Astrocyte (in vitro differentiated cells and primary cell): ENCODE data around the gene PDE9A. TPM values are rescaled to one million over a fixed set of nuclear protein-coding genes. Genes with fewer than 3 reads are reported as not detected.

Experiments
- DNase-seq: peaks from one replicate; pipeline ENCODE4 v3.0.0-alpha.2; 2010; ENCODE audit warnings: low read depth
- FAIRE-seq: peaks from 2 replicates; lab custom pipeline; 2011; peaks lifted over from hg19 to GRCh38; lab: Jason Lieb, UNC
- H2AFZ ChIP-seq: 2 replicates; pipeline ENCODE4 v1.6.0; 2012; ENCODE audit warnings: low read depth, low read length, inconsistent platforms
- H3K27ac ChIP-seq: 2 replicates; pipeline ENCODE4 v1.5.1; 2011; ENCODE audit warnings: low read depth, low read length, inconsistent platforms
- H3K27me3 ChIP-seq: 2 replicates; pipeline ENCODE4 v1.6.0; 2011; ENCODE audit warnings: low read length, inconsistent platforms; ENCODE audit not compliant: insufficient read depth
- H3K36me3 ChIP-seq: 2 replicates; pipeline ENCODE4 v1.5.1; 2011; ENCODE audit warnings: low read length, inconsistent platforms; ENCODE audit not compliant: insufficient read depth
- H3K4me1 ChIP-seq: 2 replicates; pipeline ENCODE4 v1.5.1; 2011; ENCODE audit warnings: low read length, inconsistent platforms; ENCODE audit not compliant: insufficient read depth
- H3K4me2 ChIP-seq: 2 replicates; pipeline ENCODE4 v1.6.0; 2012; ENCODE audit warnings: low read length, inconsistent platforms
- H3K4me3 ChIP-seq: 2 replicates; pipeline ENCODE4 v1.5.1; 2011; ENCODE audit warnings: low read depth, mild to moderate bottlenecking, low read length, inconsistent platforms; ENCODE audit not compliant: insufficient read depth
- H3K79me2 ChIP-seq: 2 replicates; pipeline ENCODE4 v1.6.0; 2012; ENCODE audit warnings: mild to moderate bottlenecking, low read length, inconsistent platforms; ENCODE audit not compliant: insufficient read depth
- H3K9ac ChIP-seq: 2 replicates; pipeline ENCODE4 v1.6.0; 2012; ENCODE audit warnings: mild to moderate bottlenecking, low read length, inconsistent platforms
- H3K9me3 ChIP-seq: 2 replicates; pipeline ENCODE4 v1.5.1; 2012; ENCODE audit warnings: low read depth, mild to moderate bottlenecking, low read length, inconsistent platforms; ENCODE audit not compliant: insufficient read depth
- H4K20me1 ChIP-seq: 2 replicates; pipeline ENCODE4 v1.6.0; 2012; ENCODE audit warnings: low read length, inconsistent platforms; ENCODE audit not compliant: insufficient read depth
- H3K27ac Mint-ChIP-seq: one replicate; pipeline ENCODE4 v1.8.0; 2021; ENCODE audit warnings: mild to moderate bottlenecking, mixed read lengths; ENCODE audit not compliant: unreplicated experiment
- H3K27me3 Mint-ChIP-seq: one replicate; pipeline ENCODE4 v1.8.0; 2021; ENCODE audit warnings: low read depth, mixed read lengths; ENCODE audit not compliant: unreplicated experiment
- H3K36me3 Mint-ChIP-seq: one replicate; pipeline ENCODE4 v1.8.0; 2021; ENCODE audit warnings: low read depth, mixed read lengths; ENCODE audit not compliant: unreplicated experiment
- H3K4me1 Mint-ChIP-seq: one replicate; pipeline ENCODE4 v1.8.0; 2021; ENCODE audit warnings: low read depth, mixed read lengths; ENCODE audit not compliant: unreplicated experiment
- H3K4me3 Mint-ChIP-seq: one replicate; pipeline ENCODE4 v1.8.0; 2021; ENCODE audit warnings: mild to moderate bottlenecking, moderate library complexity, mixed read lengths; ENCODE audit not compliant: unreplicated experiment
- H3K9me3 Mint-ChIP-seq: one replicate; pipeline ENCODE4 v1.8.0; 2021; ENCODE audit warnings: mild to moderate bottlenecking, mixed read lengths; ENCODE audit not compliant: unreplicated experiment
- CTCF ChIP-seq: IDR thresholded peaks from 2 replicates; pipeline ENCODE4 v1.5.1; 2011; ENCODE audit warnings: low read depth, mild to moderate bottlenecking, inconsistent platforms, low read length, moderate library complexity; ENCODE audit not compliant: insufficient read depth
- EZH2 ChIP-seq: IDR thresholded peaks from 2 replicates; pipeline ENCODE4 v1.6.1; 2012; ENCODE audit warnings: mild to moderate bottlenecking, low read length, inconsistent platforms; ENCODE audit not compliant: insufficient read depth
- total RNA-seq: library from RNA; stranded (reverse); gene quantifications from 2 replicates; pipeline ENCODE4 v1.2.1, GENCODE V29; 2021

Gene PDE9A
- total RNA-seq, 1 donor from 2014 or later = 7.8 TPM

DNA sequence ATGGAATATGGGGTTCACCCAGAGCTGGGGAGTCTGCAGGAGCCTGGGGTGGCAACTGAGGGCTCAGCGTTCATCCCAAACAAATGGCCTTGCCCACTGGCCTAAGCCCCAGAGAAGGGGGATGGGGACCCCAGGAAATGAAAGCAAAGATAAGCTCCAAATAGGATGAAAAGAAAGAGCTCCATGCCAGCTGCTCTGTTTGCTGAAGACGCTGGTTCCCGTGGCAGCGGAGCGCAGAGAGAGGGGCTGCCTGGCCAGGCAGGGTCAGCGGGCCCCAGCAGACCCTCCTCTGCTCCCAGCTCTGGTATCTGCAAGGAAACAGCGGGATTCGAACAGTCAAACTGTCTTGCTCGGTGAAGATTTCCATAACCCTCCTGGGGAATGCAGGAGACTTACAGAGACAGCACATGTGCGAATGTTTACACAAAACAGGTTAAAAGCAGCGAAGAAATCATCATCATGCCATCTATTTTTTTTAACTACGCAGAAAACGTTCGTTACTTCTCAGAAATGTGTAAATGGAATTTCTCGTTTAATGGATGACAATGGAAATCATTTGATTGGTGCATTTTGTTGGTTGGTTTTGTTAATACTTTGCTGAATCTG, 94.4 kb downstream of the PDE9A start:
- Histone ChIP-seq H3K4me1 (no peaks in the 10 kb centered on the region), H2AFZ (no peak overlapping the region), H3K79me2 (no peaks in the 10 kb centered on the region), H3K9me3 (no peaks in the 10 kb centered on the region), H3K9ac (no peak overlapping the region), H4K20me1 (no peaks in the 10 kb centered on the region), H3K4me2 (no peak overlapping the region), H3K4me3 (no peak overlapping the region), H3K27me3 (peaks cover 25% of the 10 kb centered on the region), H3K27ac (no peak overlapping the region), H3K36me3 (no peaks in the 10 kb centered on the region)
- H3K27ac Mint-ChIP-seq = no peak overlapping the region
- FAIRE-seq (no peak), DNase-seq (no peak)
- H3K36me3 Mint-ChIP-seq = peaks cover 9% of the 10 kb centered on the region
- TF ChIP-seq EZH2 = no peak
- no peak for TF ChIP-seq CTCF
- H3K27me3 Mint-ChIP-seq = peaks cover 38% of the 10 kb centered on the region
- H3K9me3 Mint-ChIP-seq = no peaks in the 10 kb centered on the region
- no peak overlapping the region for H3K4me3 Mint-ChIP-seq
- no peaks in the 10 kb centered on the region for H3K4me1 Mint-ChIP-seq

DNA sequence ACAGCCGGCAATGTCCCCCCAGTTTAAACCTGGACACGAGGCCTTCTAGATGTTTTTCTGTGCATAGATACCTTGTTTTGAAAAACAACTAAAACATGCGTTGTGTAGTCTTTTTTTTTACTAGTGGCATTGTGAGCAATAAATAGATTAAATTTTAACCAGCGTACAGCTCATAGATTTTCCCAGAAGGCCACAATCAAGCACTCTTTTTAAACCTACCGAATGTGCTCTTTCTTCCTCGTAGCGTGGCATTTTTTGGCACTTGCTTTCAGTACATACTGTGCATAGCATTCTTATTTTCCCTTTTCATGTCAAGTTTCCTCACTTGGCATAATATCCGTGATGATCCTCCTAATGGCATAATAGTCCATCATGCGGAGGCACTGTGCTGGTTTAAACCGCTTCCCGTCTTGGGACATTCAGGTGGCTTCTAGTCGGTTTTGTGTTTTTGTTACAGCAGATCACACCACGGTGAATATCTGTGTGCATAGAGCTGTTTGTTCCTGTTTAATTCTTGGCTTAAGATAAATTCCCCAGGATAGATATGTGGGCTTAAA, 95.3 kb downstream of the PDE9A start:
- Histone ChIP-seq H3K36me3 (no peaks in the 10 kb centered on the region), H3K4me3 (no peak overlapping the region), H3K9me3 (no peaks in the 10 kb centered on the region), H4K20me1 (no peaks in the 10 kb centered on the region), H3K27me3 (peaks cover 22% of the 10 kb centered on the region), H3K79me2 (no peaks in the 10 kb centered on the region), H3K9ac (no peak overlapping the region), H3K27ac (no peak overlapping the region), H3K4me2 (no peak overlapping the region), H2AFZ (no peak overlapping the region), H3K4me1 (no peaks in the 10 kb centered on the region)
- TF ChIP-seq CTCF = no peak
- no peak for TF ChIP-seq EZH2
- Mint-ChIP-seq H3K4me1 (no peaks in the 10 kb centered on the region), H3K36me3 (peaks cover 6% of the 10 kb centered on the region), H3K4me3 (no peak overlapping the region), H3K9me3 (no peaks in the 10 kb centered on the region), H3K27me3 (peaks cover 30% of the 10 kb centered on the region), H3K27ac (no peak overlapping the region)
- DNase-seq (no peak), FAIRE-seq (no peak)

DNA sequence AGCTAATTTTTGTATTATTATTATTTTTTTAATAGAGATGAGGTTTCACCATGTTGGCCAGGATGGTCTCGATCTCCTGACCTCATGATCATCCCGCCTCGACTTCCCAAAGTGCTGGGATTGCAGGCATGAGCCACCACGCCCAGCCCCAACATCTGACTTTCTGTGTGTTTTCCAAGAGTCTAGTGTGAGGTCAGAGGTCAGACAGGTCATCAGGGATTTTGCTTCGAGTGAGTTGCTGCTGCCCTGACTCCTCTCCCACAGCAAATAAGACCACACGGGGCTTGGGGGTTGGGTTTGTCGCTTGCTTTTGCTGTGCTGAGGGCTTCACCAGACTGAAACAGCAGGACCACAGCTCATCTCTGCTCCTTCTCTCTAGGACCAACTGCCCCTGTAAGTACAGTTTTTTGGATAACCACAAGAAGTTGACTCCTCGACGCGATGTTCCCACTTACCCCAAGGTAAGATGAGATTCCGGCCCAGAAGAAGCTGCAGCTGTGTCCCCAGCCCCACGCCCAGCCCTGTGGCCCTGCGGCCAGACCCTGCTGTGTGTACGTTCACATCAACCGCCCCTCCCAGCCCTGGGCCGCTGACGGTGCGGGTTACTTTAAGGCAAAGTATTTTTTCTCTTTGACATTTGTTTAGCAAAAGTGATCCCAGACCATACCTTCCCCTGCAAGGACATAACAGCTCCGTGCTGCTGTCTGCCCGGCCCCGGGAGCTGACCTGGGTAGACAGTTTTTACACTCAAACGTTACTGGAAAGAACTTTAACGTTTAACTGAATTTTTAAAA, 97.5 kb downstream of the PDE9A start:
- H3K27me3 ChIP-seq = peaks cover 14% of the 10 kb centered on the region
- H3K4me2 ChIP-seq = no peak overlapping the region
- H3K4me1 Mint-ChIP-seq = no peaks in the 10 kb centered on the region
- H3K9me3 ChIP-seq = no peaks in the 10 kb centered on the region
- no peak overlapping the region for H3K4me3 Mint-ChIP-seq
- H3K79me2 ChIP-seq = no peaks in the 10 kb centered on the region
- H3K9ac ChIP-seq = no peak overlapping the region
- no peaks in the 10 kb centered on the region for H3K36me3 ChIP-seq
- no peak overlapping the region for H2AFZ ChIP-seq
- no peaks in the 10 kb centered on the region for H3K9me3 Mint-ChIP-seq
- peaks cover 32% of the 10 kb centered on the region for H3K27me3 Mint-ChIP-seq
- H3K4me3 ChIP-seq = no peak overlapping the region
- peaks cover 6% of the 10 kb centered on the region for H3K36me3 Mint-ChIP-seq
- DNase-seq (no peak), FAIRE-seq (no peak)
- no peaks in the 10 kb centered on the region for H3K4me1 ChIP-seq
- no peaks in the 10 kb centered on the region for H4K20me1 ChIP-seq
- TF ChIP-seq CTCF (no peak), EZH2 (no peak)
- H3K27ac ChIP-seq = no peak overlapping the region
- H3K27ac Mint-ChIP-seq = no peak overlapping the region
